Bone marrow (tissue), 2 donors: ENCODE results near the gene ALG1.
A peak's percentile ranks its signal among the peaks of the same experiment; 100 is the strongest.
"Not testable (repeated sequence)": the region's sequence is repeated elsewhere in the genome, so short reads cannot be mapped to it uniquely, and the experiment has no call there.

Experiments
- DNase-seq, 2 donors: peaks; one replicate each; lab custom pipeline; 2025; lab: John Stamatoyannopoulos, UW

The ALG1 gene

DNA sequence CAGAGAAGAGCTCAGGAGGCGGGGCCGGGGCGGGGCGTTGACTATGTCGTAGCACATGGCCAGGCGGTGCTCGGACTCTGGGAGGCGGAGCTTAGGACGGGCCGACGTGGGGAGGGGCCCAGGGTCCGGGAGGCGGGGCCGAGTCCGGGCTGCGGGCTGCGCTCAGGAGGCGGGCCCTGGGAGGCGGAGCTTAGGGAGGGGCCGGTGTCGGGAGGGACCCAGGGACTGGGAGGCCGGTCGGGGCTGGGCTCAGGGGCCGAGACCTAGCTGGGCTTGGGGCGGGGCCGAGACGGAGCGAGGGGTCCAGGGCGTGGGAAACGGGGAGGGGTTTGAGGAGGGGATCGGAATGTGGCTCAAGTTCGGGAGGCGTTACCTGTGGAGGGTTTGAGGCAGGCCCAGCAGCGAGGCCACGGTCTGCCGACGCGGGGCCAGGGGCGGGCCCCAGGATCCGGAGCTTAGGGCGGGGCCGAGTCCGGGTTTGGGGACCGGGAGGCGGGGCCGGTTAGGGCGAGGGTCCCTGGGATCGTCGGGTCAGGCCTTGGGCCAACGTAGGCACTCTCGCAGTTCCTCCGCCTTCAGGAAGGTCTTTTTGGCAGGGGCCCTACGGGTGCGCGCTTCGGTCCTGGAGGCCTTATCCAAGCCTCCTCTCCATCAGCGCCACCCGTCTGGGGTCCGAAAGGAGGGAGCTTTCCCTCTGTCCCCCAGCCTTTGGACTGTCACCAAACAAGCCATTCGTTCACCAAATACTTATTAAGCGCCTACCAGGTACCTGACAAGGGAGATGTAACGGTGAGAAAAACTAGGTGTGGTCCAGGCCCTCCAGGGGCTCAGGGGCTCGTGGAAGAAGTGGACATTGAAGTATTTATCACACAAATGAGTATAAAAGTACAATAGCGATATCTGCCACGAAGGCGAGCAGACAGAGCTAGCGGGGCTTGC, 26.8 kb downstream of the ALG1 start:
- DNase-seq: peak in 1 of 2 donors; percentile 28

- DNase-seq: not testable (repeated sequence)
Measured at GRCh38 chr16:5099174-5099573, 27.5 kb downstream of the ALG1 start.

GRCh38 chr16:5103296-5104032, 31.8 kb downstream of the ALG1 start:
- DNase-seq: not testable (repeated sequence)

GRCh38 chr16:5105039-5105438, 33.4 kb downstream of the ALG1 start:
- DNase-seq: not testable (repeated sequence)

- DNase-seq: no peak
Measured at GRCh38 chr16:5108505-5109158, 37.0 kb downstream of the ALG1 start.

DNA sequence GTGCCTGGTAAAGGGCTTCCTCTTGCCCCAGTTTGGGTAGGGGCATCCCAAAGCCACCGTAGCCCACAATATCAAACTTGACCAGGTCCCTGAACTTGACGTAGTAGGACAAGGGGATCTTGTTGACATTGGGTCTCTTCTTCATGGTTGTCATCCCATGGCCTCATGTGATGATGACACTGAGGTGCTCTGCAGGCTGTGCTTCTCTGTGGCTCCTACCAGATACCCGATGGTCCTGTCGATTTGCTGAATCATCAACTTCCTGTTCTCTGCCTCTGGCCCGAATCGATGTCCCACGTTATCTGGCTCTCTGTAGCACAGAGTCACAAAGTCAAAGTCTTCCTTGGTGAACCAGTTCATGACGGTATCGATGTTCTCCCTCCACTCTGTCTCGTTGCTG, 39.3 kb downstream of the ALG1 start:
- DNase-seq: not testable (repeated sequence)

GRCh38 chr16:5116780-5117295, 45.2 kb downstream of the ALG1 start:
- not testable (repeated sequence) for DNase-seq

DNA sequence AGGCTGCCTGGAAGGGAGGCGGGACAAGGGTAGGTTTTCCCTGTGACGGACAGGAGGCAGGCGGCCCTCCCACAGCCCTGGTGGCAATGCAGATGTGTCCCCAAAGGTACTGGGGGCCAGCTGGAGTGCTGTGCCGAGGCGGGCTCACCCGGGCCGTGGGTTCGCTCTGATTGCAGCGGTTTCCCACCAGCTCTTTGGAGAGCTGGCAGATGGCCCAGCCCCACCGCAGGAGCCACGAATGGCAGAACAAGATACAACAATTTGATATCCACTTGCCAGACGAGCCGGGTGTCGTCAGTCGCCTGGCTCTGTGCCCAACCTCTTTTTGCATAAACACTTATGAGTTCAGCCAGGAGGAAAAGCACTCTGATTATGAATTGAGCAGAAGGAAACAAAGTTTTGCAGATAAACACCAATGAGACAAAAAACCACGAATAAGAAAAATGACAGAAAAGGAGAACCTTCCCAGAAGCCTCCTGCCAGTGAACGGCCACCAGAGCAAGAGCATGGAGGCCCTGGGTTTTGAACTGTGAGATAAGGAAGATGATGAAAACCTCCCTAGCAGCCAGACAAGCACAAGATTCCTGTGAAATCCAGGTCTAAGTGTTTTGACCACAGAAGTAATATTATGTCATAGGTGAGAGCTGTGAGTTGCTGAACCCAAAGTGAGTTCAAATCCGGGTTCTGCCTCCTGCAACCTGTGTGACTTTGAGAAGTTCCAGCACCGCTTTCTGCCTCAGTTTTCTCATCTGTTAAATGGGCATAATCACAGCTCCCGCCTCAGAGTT, 45.9 kb downstream of the ALG1 start:
- DNase-seq: peak; percentile 1 to 55

GRCh38 chr16:5131467-5132004, 59.9 kb downstream of the ALG1 start:
- DNase-seq: not testable (repeated sequence)

- peak in 1 of 2 donors; percentile 0 for DNase-seq
Measured at GRCh38 chr16:5132915-5133600, 61.4 kb downstream of the ALG1 start.

GRCh38 chr16:5134739-5135452, 63.3 kb downstream of the ALG1 start:
- not testable (repeated sequence) for DNase-seq
